ENCODE measurements around the gene BTD. TPM values are rescaled to one million over a fixed set of nuclear protein-coding genes. Genes with fewer than 3 reads are reported as not detected.
A peak's percentile ranks its signal among the peaks of the same experiment; 100 is the strongest.

The BTD gene
- polyA plus RNA-seq, 1 donor from 2014 or later: 13.0 TPM

DNA sequence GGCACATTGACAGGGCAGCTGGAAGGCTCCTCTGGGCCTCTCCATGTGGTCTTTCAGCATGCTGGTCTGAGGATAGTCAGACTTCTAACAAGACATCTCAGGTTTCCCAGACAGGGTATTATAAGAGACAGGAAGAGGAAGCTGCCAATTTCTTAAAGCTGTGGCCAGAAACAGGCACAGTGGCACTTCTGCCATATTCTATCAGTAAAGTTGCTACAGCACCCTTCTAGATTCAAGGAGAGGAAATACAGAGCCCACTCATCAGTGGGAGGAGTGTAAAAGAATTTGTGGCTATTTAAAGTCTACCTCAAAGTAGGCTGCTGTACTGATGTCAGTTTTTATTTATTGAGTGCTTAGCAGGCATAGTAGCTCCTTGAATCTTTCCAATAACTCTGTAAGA, 55.5 kb downstream of the BTD start:
- H3K4me1 Mint-ChIP-seq: no peaks in the 10 kb centered on the region
- H3K9me3 Mint-ChIP-seq: peaks cover 3 to 10% (median 10%) of the 10 kb centered on the region in 3 donors
- H3K27ac Mint-ChIP-seq: no peak overlapping the region
- H3K36me3 Mint-ChIP-seq: no peaks in the 10 kb centered on the region
- no peak overlapping the region for H3K4me3 Mint-ChIP-seq
- no peaks in the 10 kb centered on the region for H3K27me3 Mint-ChIP-seq

DNA sequence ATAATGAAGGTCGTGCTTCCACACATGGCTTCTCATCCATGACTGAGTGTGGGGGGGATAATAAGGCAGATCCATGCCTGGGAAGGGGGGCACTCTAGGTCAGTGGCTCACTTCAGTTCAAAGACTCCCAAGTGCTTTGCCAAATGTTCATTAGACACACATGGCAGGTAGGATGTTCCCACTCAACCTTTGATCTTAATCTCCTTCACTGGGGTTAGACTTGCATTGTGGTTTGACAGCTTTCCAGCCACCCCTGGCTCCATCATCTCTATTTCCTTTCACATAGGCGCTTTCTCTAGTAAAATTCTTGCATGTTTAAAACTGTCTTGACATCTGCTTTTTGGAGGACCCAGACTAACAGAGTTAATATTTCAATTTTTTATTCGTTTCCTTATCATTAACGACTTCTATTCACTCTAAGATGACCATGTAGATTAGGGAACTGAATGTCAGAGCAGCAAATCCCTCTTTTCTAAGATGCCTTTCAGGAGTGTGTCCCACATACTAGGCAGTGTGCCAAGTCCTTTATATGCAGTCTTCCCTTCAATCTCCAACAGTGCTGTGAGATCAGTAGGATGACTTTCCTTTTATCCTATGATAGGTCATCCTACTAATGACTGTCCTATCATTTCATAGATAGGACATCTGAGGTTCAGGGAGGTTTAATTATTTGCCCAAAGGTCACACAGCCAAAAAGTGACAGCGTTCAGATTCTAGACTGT, 57.9 kb downstream of the BTD start:
- H3K27me3 Mint-ChIP-seq: no peaks in the 10 kb centered on the region
- no peak overlapping the region for H3K4me3 Mint-ChIP-seq
- peaks cover 3 to 10% (median 10%) of the 10 kb centered on the region in 3 donors for H3K9me3 Mint-ChIP-seq
- no peaks in the 10 kb centered on the region for H3K4me1 Mint-ChIP-seq
- H3K36me3 Mint-ChIP-seq: no peaks in the 10 kb centered on the region
- H3K27ac Mint-ChIP-seq: no peak overlapping the region

DNA sequence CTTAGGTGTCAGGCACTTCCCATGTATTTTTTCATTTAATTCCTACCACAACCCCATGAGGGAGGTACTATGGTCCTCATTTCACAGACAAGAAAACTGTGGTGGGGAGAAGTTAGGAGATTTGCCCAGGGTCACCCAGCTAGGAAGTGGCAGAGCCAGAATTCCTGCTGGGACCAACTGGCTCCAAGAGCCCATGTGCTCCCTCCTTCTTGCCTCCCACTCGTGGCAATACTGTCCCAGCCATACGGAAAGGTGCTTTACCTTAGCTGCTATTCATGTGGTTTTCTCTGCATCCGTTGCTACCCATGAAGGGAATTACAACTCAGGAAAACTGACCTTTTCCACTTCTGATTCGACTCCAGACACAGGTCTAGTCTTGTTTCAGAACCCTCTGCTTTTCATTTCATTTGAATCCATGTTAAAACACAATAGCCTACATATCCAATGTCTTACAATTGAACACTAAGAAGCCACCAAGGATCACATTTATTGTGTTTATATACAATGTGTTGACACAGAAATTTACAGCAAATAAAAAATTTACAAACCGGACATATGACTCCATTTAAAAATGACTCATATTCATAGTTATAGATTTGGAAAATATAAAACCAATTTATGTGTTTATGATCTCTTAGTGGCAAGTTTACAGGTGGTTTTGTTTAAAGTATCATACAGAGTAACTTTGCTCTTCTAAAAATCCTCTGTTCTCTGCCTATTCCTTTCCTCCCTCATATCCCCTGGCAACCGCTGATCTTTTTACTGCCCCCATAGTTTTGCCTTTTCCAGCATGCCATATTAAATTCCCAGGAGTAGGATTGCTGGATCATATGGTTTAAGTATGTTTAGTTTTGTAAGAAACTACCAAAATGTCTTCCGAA, 58.8 kb downstream of the BTD start:
- Mint-ChIP-seq H3K9me3 (peaks cover 2 to 7% (median 6%) of the 10 kb centered on the region in 3 donors), H3K36me3 (peaks cover 3% of the 10 kb centered on the region), H3K27ac (no peak overlapping the region), H3K4me3 (no peak overlapping the region), H3K4me1 (peaks cover 0 to 3% (median 0%) of the 10 kb centered on the region in 3 donors), H3K27me3 (no peaks in the 10 kb centered on the region)

DNA sequence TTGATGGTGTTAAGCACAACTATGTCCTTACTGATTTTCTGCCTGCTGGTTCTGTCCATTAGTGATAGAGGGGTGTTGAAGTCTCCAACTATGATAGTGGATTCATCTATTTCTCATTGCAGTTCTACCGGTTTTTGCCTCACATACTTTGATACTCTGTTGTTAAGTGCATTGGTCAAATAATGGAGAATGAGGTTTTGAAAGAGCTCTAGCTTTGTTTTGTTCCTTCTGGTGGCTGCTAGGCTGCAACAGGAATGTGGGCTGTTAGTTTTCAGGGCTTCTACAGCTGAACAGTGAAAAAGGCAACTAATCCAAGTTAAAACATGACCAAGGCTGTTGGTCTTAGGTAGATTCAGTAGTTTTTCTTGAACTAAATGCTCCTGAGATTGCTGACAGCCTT, 62.6 kb downstream of the BTD start:
- Mint-ChIP-seq H3K36me3 (peaks cover 15% of the 10 kb centered on the region), H3K4me1 (peaks cover 9 to 16% (median 13%) of the 10 kb centered on the region in 3 donors), H3K27ac (no peak overlapping the region), H3K9me3 (no peaks in the 10 kb centered on the region), H3K4me3 (no peak overlapping the region), H3K27me3 (no peaks in the 10 kb centered on the region)

DNA sequence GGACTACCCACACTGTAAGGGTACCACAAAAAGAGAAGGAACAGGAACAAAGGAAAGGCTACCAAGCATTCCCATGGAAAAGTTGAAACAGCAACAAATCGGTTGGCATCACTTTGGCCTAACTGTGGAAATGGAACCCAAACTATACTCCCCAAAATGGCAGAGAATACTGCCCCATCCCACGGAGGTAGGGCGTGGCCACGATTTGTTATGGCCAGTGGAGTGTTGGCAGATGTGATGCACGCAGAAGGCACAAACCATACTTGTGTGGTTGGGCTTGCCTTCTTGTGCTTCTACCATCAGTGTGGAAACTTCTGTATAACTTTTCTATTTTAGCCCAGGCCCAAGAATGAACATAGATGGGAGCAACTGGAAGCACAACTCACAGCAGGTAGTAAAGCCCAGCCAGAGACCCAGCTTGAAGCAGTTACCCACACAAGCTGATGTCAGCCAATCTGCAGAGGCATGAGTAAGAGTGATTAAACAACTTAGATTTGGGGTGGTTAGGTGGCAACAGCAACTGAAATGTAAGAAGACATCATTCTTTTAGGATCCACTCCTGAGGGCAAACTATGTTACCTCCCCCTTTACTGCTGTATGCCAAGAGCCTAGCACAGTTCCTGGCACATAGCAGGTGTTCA, 64.1 kb downstream of the BTD start:
- H3K4me3 Mint-ChIP-seq: no peak overlapping the region
- H3K27ac Mint-ChIP-seq: no peak overlapping the region
- no peaks in the 10 kb centered on the region for H3K27me3 Mint-ChIP-seq
- H3K9me3 Mint-ChIP-seq: no peaks in the 10 kb centered on the region
- peaks cover 9 to 16% (median 13%) of the 10 kb centered on the region in 3 donors for H3K4me1 Mint-ChIP-seq
- H3K36me3 Mint-ChIP-seq: peaks cover 15% of the 10 kb centered on the region

DNA sequence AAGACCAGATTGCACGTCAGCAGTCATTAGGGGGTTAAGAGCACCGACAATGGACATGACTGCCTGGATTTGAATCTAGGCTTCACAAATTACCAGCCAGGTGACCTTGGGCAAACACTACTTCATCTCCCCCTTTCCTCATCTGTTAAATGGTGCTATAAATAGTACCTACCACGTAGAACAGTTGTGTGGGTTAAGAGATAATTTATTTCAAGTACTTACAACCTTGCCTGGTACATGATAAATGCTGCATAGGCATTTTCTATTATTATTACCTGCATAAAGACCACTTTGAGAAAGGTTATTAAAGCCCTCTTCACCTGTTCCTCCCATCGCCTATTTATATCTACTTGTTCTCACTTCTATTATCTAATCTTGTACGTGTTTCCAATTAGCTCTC, 64.7 kb downstream of the BTD start:
- Mint-ChIP-seq H3K27me3 (no peaks in the 10 kb centered on the region), H3K27ac (no peak overlapping the region), H3K36me3 (peaks cover 15% of the 10 kb centered on the region), H3K4me1 (peaks cover 9 to 16% (median 13%) of the 10 kb centered on the region in 3 donors), H3K4me3 (no peak overlapping the region), H3K9me3 (no peaks in the 10 kb centered on the region)

DNA sequence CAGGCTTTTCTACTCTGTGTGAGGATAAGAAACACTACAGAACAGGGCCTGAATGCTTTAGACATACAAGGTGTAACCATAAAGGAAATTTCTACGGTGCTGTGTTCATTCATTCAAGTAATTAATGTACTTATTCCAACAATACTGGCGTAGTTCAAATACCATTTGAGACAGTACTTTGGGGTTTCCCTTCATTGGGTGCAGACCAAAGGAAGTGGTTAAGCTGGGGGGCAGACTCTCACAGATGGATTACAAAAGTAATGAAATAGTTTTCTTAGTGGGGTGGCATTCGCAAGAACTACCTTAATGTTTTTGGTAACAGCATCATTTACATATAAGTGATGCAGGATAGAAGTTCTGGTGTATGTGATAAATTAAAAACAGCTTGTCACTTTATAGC, 65.9 kb downstream of the BTD start:
- Mint-ChIP-seq H3K4me1 (peaks cover 9 to 16% (median 13%) of the 10 kb centered on the region in 3 donors), H3K27ac (peak overlapping the region in 1 of 3 donors; percentile 80), H3K36me3 (peaks cover 15% of the 10 kb centered on the region), H3K27me3 (no peaks in the 10 kb centered on the region), H3K9me3 (no peaks in the 10 kb centered on the region), H3K4me3 (no peak overlapping the region)

DNA sequence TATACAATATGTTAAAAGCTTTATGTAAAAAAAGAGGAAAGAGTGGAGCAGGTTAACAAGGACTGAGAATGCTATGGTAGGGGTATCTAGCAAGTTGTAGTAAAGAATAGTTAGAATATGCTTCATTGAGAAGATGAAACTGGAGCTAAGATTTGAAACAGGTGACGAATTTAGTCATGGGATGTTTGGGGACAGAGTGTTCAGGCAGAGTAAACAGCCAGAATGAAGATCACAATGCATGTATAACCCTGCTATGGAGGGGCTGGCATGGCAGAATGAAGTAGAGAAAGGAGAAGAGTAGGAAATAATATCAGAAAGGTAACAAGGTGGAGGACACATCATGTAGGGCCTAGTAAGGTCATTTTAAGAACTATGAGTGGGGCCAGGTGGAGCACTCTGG, 72.0 kb downstream of the BTD start:
- H3K27ac Mint-ChIP-seq: no peak overlapping the region
- H3K9me3 Mint-ChIP-seq: no peaks in the 10 kb centered on the region
- no peaks in the 10 kb centered on the region for H3K27me3 Mint-ChIP-seq
- H3K36me3 Mint-ChIP-seq: peaks cover 7% of the 10 kb centered on the region
- H3K4me3 Mint-ChIP-seq: no peak overlapping the region
- H3K4me1 Mint-ChIP-seq: no peaks in the 10 kb centered on the region

DNA sequence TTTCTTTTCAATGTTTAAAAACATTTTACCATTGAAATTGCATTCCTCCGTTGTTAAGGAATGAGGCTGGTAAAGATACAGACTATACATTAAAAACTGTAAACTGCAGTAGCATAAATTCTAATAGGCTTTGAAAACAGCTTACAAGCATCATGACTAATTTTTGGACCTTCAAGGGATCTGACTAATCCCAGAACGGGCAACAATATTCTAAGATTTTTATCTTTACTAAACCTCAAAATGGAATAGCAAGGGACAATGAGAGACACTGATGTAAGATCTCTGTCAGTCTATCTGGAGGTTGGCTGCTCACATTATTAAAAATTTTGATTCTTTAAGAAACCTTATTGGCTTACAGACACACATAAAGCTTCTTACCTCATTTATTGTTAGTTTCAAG, 74.7 kb downstream of the BTD start:
- Mint-ChIP-seq H3K4me3 (no peak overlapping the region), H3K9me3 (no peaks in the 10 kb centered on the region), H3K27me3 (no peaks in the 10 kb centered on the region), H3K27ac (no peak overlapping the region), H3K36me3 (peaks cover 4% of the 10 kb centered on the region), H3K4me1 (no peaks in the 10 kb centered on the region)

DNA sequence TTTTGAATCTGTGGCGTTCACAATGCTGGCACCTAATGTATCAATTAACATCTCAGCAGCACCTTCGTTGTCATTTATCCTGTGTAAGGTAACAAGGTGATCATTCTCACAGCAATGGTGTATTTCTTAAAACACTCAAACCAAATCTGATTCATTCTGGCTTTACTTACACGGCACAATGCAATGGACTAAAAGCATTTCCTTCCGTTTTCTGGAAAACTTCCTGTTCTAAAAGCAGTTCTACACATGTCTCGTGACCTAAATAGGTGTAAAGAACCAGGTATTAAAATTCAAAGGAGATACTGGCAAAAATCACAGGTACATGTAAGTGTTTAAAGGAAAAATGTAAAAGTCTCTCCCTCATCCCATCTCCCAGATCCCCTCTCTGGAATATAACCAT, 77.8 kb downstream of the BTD start:
- Mint-ChIP-seq H3K4me1 (no peaks in the 10 kb centered on the region), H3K36me3 (peaks cover 7% of the 10 kb centered on the region), H3K27ac (no peak overlapping the region), H3K27me3 (no peaks in the 10 kb centered on the region), H3K9me3 (no peaks in the 10 kb centered on the region), H3K4me3 (no peak overlapping the region)

DNA sequence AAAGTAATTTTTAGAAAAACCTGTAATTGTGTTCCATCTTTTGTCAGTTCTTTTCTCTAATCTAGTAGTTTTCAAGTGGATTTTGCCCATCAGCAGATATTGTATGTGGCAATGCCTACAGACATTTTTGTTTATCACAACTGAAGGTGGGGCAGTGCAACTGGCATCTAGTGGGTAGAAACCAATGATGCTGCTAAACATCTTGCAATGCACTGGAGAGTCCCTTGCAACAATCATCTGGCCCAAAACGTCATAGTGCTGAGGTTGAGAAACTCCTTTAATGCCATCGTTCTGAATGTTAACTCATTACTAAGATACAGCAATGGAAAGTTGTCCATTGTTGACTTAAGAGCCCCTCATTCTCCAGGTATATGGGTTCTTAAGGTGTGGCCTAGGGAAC, 80.1 kb downstream of the BTD start:
- Mint-ChIP-seq H3K4me1 (no peaks in the 10 kb centered on the region), H3K4me3 (no peak overlapping the region), H3K36me3 (peaks cover 5% of the 10 kb centered on the region), H3K27ac (no peak overlapping the region), H3K9me3 (no peaks in the 10 kb centered on the region), H3K27me3 (no peaks in the 10 kb centered on the region)

DNA sequence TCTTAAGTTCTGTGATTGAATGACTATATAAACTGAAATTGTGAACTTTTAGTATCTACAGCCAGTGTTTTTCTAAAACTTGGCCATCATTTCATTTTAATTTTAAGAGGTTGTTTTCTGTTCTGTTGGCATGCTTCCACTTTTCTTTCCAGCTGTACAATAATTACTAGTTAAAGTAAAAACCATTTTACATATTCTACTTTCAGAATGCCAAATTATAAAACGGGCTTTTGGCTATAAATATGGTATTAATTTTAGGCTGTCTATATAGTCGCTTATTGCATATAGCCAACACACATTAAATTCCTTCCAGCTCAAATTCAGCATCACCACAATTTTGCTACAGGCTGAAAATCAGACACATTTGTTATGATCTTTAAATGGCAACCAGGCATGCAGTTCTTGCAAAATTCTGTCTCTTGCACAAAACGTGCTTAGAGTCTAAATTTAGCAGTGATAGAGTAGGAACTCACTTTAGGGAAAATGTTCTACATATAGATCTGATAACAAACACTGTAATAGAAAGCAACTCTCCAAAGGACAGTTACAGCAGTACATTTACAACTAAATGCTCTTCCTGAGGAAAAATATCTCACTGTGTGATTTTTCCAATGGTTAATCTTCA, 81.1 kb downstream of the BTD start:
- Mint-ChIP-seq H3K4me1 (no peaks in the 10 kb centered on the region), H3K36me3 (peaks cover 5% of the 10 kb centered on the region), H3K27ac (no peak overlapping the region), H3K27me3 (no peaks in the 10 kb centered on the region), H3K9me3 (no peaks in the 10 kb centered on the region), H3K4me3 (no peak overlapping the region)

DNA sequence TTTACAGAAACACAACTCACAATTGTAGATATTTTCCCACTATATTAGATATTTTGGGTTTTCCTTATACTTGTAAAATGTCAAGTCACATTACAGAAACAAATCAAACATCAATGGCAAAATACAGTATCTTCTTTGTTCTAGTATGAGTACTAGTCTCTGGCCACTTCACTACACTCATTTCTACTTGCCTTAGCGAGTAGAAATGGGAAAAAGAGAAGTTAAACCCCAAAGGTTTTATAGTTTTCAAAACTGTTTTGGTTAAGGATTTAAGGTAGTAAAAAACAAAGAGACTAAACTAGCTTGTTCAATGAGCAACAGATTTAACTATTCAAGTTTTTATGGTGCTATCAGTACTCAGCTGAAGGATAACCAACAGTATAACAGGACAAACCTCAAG, 81.7 kb downstream of the BTD start:
- no peak overlapping the region for H3K4me3 Mint-ChIP-seq
- no peak overlapping the region for H3K27ac Mint-ChIP-seq
- H3K4me1 Mint-ChIP-seq: no peaks in the 10 kb centered on the region
- H3K27me3 Mint-ChIP-seq: no peaks in the 10 kb centered on the region
- peaks cover 5% of the 10 kb centered on the region for H3K36me3 Mint-ChIP-seq
- no peaks in the 10 kb centered on the region for H3K9me3 Mint-ChIP-seq

DNA sequence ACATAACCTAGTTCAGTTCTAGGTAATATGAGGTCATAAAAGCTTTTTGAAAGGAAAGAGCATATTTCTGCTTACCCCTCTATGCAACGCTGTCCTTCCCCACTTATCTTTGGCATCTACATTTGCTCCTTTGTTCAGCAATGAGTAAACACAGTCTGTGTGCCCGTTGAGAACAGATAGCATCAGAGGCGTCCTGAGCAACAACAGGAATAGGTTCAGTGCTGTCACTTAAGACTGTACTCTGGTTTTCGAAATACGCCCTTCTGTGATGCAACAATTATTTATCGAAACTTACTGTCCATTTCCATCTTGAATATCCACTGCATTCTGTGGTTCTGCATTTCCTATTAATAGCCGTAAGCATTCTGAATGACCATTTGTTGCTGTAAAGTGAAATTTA, 84.4 kb downstream of the BTD start:
- Mint-ChIP-seq H3K36me3 (peaks cover 10% of the 10 kb centered on the region), H3K9me3 (no peaks in the 10 kb centered on the region), H3K4me3 (no peak overlapping the region), H3K27me3 (no peaks in the 10 kb centered on the region), H3K4me1 (no peaks in the 10 kb centered on the region), H3K27ac (no peak overlapping the region)

DNA sequence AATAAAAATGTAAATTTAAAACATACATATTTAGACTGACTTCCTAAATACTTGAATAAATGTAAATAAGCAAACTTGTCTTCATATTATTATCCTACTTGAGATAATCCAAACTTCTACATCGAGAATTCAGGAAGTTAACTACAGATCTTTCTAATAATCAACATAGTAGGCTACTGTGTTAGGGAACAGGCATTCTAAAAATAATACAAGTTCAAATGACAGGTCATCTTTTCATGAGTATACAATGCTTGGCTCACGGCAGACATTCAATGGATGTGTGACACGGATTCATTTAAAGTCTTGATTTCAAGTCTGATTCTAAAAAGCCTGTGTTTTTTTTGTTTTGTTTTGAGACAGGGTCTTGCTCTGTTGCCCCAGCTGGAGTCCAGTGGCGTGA, 88.7 kb downstream of the BTD start:
- Mint-ChIP-seq H3K9me3 (no peaks in the 10 kb centered on the region), H3K27ac (no peak overlapping the region), H3K36me3 (peaks cover 7% of the 10 kb centered on the region), H3K27me3 (no peaks in the 10 kb centered on the region), H3K4me3 (no peak overlapping the region), H3K4me1 (no peaks in the 10 kb centered on the region)
